ENCODE measurements around the gene STXBP5L.
A peak's percentile ranks its signal among the peaks of the same experiment; 100 is the strongest.

STXBP5L gene

DNA sequence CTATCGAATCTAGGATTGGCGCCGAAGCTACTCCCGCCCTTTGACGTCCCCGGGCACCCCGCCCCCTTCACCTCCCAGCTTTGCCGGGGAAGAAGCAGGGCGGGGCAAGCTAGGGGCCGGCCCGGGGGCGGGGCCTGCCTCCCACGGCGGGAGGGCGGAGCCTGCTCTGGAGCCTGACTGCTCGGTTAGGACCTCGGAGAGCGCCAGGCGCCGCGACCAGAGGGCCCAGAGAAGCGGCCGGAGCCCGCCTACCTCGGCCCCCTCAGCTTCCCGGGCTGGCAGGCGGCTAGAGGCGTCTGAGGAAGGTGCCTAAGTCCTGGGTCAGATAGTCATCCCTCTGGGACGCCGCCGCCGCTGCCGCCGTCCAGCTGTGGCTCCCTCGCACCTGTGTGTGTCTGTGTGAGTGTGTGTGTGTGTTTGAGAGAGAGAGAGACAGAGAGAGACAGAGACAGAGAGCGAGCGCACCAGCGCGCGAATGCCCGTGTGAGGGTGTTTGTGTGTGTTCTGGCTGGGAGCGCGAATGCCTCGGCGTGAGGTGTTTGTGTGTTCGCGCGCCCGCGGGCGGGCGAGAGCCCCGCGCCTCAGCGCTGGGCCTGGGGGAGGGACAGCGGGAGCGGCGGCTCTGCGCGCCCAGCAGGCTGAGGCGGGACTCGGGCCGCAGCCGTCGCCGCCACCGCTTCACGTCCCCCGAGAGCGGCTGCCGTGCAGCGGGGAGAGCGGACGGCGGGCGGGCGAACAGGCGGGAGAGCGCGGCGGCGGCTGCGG, at the start of gene STXBP5L:
Gene STXBP5L, plus strand, starts transcription at position 176 of the 765 bp plus-strand sequence. CDS start 1,374 bp downstream, outside the sequence.
- TF ChIP-seq CTCF (conservative IDR thresholded peaks at IDR 0.05; ENCODE audit: low read depth) = no peak
- DNase-seq (ENCODE audit: low spot score) = peak; percentile 60
- POLR2A ChIA-PET (ENCODE audit: low non-redundant PET) = no interaction called here
- CTCF ChIA-PET = interaction anchor here (0.5 to 0.6 kb wide), 2 partner anchors 14 to 468 kb away, joined by 3 to 4 read pairs; no protein-coding TSS in a partner anchor
- no peak within 1 kb of the TSS for H3K27ac ChIP-seq

DNA sequence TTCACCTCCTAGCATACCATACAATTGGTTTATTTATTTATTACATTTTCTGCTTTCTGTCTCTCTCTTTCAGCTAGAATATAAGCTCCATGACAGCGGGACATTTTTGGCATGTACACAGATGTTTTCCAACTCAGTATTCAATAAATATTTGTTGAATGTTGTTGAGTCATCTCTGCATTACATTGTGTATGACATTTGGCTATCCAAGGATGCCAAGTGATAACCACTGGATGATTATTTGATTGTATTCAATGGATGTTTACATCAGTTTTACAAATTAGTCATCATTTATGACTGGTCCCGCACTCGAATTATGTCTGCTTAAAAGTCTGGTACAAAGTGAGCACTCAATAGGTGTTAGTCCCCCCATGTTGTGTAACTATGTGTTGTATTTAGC, 49.5 kb upstream of the STXBP5L start:
- CTCF ChIA-PET = no interaction called here
- POLR2A ChIA-PET (ENCODE audit: low non-redundant PET) = no interaction called here

GRCh38 chr3:120864541-120864940, 43.5 kb upstream of the STXBP5L start:
- ChIA-PET POLR2A (ENCODE audit: low non-redundant PET) (no interaction called here), CTCF (no interaction called here)
- TF ChIP-seq CTCF (conservative IDR thresholded peaks at IDR 0.05; ENCODE audit: low read depth) = no peak
- DNase-seq (ENCODE audit: low spot score) = no peak
- H3K27ac ChIP-seq = no peak overlapping the region

More for the DNA sequence above, 49.5 kb upstream of the STXBP5L start:
- no peak for DNase-seq (ENCODE audit: low spot score)
- no peak for TF ChIP-seq CTCF (conservative IDR thresholded peaks at IDR 0.05; ENCODE audit: low read depth)
- no peak overlapping the region for H3K27ac ChIP-seq

DNA sequence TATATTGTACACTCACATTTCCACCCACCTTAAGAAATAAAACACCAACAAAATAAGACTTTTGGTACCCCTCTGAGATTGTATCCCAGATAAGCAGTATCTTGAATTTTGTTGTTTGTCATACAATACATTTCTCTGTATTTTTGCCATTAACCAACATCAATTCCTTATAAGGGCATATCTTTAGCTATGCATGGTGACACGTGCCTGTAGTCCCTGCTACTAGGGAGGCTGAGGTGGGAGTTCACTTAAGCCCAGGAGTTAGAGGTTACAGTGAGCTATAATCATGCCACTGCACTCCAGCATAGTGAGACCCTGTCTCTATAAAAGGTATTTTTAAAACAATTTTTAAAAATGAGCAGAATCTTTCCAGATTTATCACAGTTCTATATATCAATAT, 32.5 kb upstream of the STXBP5L start:
- ChIA-PET POLR2A (ENCODE audit: low non-redundant PET) (no interaction called here), CTCF (no interaction called here)

GRCh38 chr3:120875989-120876388, 32.0 kb upstream of the STXBP5L start:
- TF ChIP-seq CTCF (conservative IDR thresholded peaks at IDR 0.05; ENCODE audit: low read depth) = no peak
- DNase-seq (ENCODE audit: low spot score) = no peak
- ChIA-PET POLR2A (ENCODE audit: low non-redundant PET) (no interaction called here), CTCF (no interaction called here)
- no peak overlapping the region for H3K27ac ChIP-seq

More for the DNA sequence above, 32.5 kb upstream of the STXBP5L start:
- TF ChIP-seq CTCF (conservative IDR thresholded peaks at IDR 0.05; ENCODE audit: low read depth) = no peak
- no peak overlapping the region for H3K27ac ChIP-seq
- DNase-seq (ENCODE audit: low spot score) = no peak

DNA sequence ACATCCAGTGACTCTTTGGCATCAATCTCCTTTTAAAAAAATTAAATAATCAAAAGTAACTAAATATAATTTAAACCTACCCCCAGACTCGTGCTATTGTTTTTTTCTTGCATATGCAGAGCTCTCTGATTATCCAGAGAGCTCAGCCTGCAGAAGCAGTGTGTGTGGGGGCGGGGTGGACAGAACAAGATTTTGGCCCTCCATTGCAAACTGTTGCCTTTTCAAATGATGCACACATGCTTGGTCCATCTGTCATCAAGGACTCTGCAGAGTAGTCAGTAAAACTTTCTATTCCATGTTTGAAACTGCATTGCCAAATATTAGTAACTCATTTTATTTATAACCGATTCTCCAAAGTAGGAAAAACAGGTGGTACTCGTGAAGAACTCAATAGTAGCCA, 28.6 kb upstream of the STXBP5L start:
- no peak overlapping the region for H3K27ac ChIP-seq
- DNase-seq (ENCODE audit: low spot score) = no peak
- POLR2A ChIA-PET (ENCODE audit: low non-redundant PET) = no interaction called here
- CTCF ChIA-PET = no interaction called here
- no peak for TF ChIP-seq CTCF (conservative IDR thresholded peaks at IDR 0.05; ENCODE audit: low read depth)
